NT2/D1 (cell line): ENCODE measurements around the gene EPHB2.

Experiments used
- SUZ12 ChIP-seq: IDR thresholded peaks from 2 replicates; pipeline ENCODE4 v1.6.1; 2011; ENCODE audit not compliant: insufficient read length, insufficient read depth; ENCODE audit errors: extremely low read depth
- YY1 ChIP-seq: IDR thresholded peaks from 2 replicates; pipeline ENCODE4 v1.6.1; 2011; ENCODE audit not compliant: insufficient read length, insufficient read depth

DNA sequence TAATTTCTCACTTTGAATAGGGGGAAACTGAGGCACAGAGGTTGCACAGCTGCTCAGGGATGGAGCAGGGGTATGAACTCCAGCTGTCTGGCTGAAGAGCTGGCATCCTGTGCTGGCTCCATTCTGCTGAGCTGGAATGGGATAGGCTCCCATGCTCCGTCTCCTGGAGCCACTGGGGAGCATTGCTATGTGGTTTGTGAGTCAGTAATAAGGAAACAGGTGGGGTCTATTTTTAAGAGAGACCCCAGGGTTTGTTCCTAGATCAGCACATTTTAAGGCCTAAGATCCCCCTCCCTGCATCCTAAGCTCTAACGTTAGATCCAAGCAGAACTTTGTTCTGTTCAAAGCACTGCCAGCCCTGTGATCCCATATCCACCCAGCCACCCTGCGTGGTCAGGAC is 189.8 kb downstream of the EPHB2 start:
- TF ChIP-seq SUZ12 (no peak), YY1 (no peak)
